ENCODE data around the gene AGAP9.
"Not testable (repeated sequence)": the region's sequence is repeated elsewhere in the genome, so short reads cannot be mapped to it uniquely, and the experiment has no call there.

- not testable (repeated sequence) for TF ChIP-seq CTCF, POLR2A (IDR thresholded peaks at IDR 0.05)
Observed at GRCh38 chr10:47462577-47463358, 60.7 kb downstream of the AGAP9 start.
